Prostate gland (tissue), 2 donors: Measurements from ENCODE around the gene PANK1. TPM values are rescaled to one million over a fixed set of nuclear protein-coding genes. Genes with fewer than 3 reads are reported as not detected.

Source experiments
- DNase-seq: peaks from one replicate; pipeline ENCODE4 v3.0.0-alpha.2; 2019; ENCODE audit warnings: low spot score
- H3K27ac ChIP-seq, 2 donors: fragments of 200-600 bp; sonication (generic); 2 replicates each; pipeline ENCODE4 v1.5.1; 2017 to 2019
- H3K27me3 ChIP-seq: fragments of 200-600 bp; sonication (generic); replicated peaks from 2 replicates; pipeline ENCODE4 v1.5.1; 2019; ENCODE audit not compliant: insufficient read depth
- H3K36me3 ChIP-seq, 2 donors: fragments of 200-600 bp; sonication (generic); 1 replicate in 1 of 2; 2 replicates in 1 of 2; pipeline versions ENCODE4 v1.5.1 to v1.8.1; 2017 to 2019
- H3K4me1 ChIP-seq: fragments of 200-600 bp; sonication (generic); replicated peaks from 2 replicates; pipeline ENCODE4 v1.5.1; 2019
- H3K4me3 ChIP-seq, 2 donors: fragments of 200-600 bp; sonication (generic); 2 replicates each; pipeline ENCODE4 v1.5.1; 2017 to 2019
- H3K9me3 ChIP-seq: fragments of 200-600 bp; sonication (generic); 2 replicates; pipeline ENCODE4 v1.5.1; 2017
- POLR2A ChIP-seq: fragments of 450-650 bp; IDR thresholded peaks from one replicate; pipeline ENCODE4 v1.6.1; 2016; ENCODE audit warnings: antibody characterized with exemption, mild to moderate bottlenecking
- POLR2AphosphoS5 ChIP-seq: sonication (generic); formaldehyde crosslinking; IDR thresholded peaks from one replicate; pipeline ENCODE4 v1.6.1; 2017; ENCODE audit warnings: antibody characterized with exemption
- WGBS: methylation state at CpG from one replicate; pipeline ENCODE4 v1.1.5; 2018; 5-methylcytosine and 5-hydroxymethylcytosine counted together
- intact Hi-C: fragments of 100-400 bp; cut with DNase I; formaldehyde crosslinking; loops from one replicate; pipeline ENCODE4 v1.14.2; 2022
- total RNA-seq, 2 donors: library from RNA; depleted of rRNA; stranded (reverse); fragments of >200 nt; gene quantifications; one replicate each; pipeline ENCODE4 v1.1.0, GENCODE V29; 2016
- TF ChIP-seq, protein P1 (sequence below), 4 experiments: fragments of 200-600 bp in 2 of 4; fragments of 450-650 bp in 2 of 4; sonication (generic) in 2 of 4; IDR thresholded peaks; 1 replicate in 3 of 4; 2 replicates in 1 of 4; pipeline ENCODE4 v1.5.1; 2016 to 2019; ENCODE audit warnings: antibody characterized with exemption in 4 of 4, mild to moderate bottlenecking in 2 of 4, moderate library complexity in 2 of 4

The PANK1 gene
- total RNA-seq, 2 donors from 2014 or later: 3.1 to 16.0 TPM

DNA sequence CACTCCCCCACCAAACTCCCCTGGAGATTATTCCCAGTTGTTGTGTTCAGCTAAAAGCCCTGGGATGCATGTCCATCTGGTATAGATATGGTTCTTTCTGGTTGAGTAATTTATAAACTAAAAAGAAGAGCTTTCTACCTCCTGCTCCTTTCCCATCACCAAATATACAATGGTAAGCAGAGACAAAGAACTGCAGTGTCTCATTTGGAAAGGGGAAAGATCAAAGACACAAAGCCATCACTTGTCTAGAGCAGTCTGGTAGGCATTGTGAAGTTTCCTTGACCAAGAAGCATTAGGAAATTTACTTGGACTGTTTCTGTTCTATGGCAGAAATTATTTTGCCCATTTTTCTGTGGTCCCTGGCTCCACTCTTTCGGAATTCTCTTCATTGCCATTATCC, 24.9 kb upstream of the PANK1 start:
- Histone ChIP-seq H3K4me3 (no peak overlapping the region), H3K27me3 (no peaks in the 10 kb centered on the region), H3K27ac (no peak overlapping the region), H3K9me3 (no peaks in the 10 kb centered on the region), H3K4me1 (no peaks in the 10 kb centered on the region), H3K36me3 (no peaks in the 10 kb centered on the region)
- no peak for DNase-seq
- WGBS: 88% methylated on average over 1 of the region's 1 CpG
- intact Hi-C loops: no loop called here
- TF ChIP-seq POLR2A: no peak
- TF ChIP-seq, protein P1, sequence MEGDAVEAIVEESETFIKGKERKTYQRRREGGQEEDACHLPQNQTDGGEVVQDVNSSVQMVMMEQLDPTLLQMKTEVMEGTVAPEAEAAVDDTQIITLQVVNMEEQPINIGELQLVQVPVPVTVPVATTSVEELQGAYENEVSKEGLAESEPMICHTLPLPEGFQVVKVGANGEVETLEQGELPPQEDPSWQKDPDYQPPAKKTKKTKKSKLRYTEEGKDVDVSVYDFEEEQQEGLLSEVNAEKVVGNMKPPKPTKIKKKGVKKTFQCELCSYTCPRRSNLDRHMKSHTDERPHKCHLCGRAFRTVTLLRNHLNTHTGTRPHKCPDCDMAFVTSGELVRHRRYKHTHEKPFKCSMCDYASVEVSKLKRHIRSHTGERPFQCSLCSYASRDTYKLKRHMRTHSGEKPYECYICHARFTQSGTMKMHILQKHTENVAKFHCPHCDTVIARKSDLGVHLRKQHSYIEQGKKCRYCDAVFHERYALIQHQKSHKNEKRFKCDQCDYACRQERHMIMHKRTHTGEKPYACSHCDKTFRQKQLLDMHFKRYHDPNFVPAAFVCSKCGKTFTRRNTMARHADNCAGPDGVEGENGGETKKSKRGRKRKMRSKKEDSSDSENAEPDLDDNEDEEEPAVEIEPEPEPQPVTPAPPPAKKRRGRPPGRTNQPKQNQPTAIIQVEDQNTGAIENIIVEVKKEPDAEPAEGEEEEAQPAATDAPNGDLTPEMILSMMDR (IDR thresholded peaks at IDR 0.05): no peak
- TF ChIP-seq POLR2AphosphoS5: no peak

GRCh38 chr10:89668386-89669071, 23.5 kb upstream of the PANK1 start:
- no peaks in the 10 kb centered on the region for H3K4me1 ChIP-seq
- intact Hi-C loops: no loop called here
- no peaks in the 10 kb centered on the region for H3K9me3 ChIP-seq
- H3K27me3 ChIP-seq: no peaks in the 10 kb centered on the region
- H3K27ac ChIP-seq: no peak overlapping the region
- WGBS: 56% methylated on average over 3 of the region's 3 CpGs
- no peak overlapping the region for H3K4me3 ChIP-seq
- TF ChIP-seq POLR2A: no peak
- no peak for TF ChIP-seq POLR2AphosphoS5
- TF ChIP-seq, protein P1 (IDR thresholded peaks at IDR 0.05): no peak
- no peak for DNase-seq
- no peaks in the 10 kb centered on the region for H3K36me3 ChIP-seq

DNA sequence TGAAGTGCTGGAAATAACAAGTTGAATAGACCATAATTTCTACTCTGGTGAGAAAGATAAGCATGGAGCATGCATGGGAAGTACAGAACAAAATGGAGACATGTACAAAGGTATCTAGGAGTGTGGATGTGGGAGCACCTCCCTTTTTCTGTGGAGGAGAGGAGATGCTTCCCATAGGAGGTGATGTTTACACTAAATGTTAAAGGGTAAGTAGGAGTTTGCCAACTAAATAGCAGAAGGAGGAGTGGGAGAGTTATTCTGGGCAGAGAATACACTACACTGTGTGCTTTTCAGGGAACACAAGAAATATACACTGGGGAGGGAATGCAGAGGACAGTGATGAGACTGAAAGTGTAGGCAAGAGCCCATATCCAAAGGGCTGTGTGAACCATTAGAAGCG, 21.1 kb upstream of the PANK1 start:
- WGBS: 92% methylated on average over 1 of the region's 1 CpG
- H3K27ac ChIP-seq: no peak overlapping the region
- H3K4me1 ChIP-seq: no peaks in the 10 kb centered on the region
- H3K27me3 ChIP-seq: no peaks in the 10 kb centered on the region
- no peaks in the 10 kb centered on the region for H3K9me3 ChIP-seq
- TF ChIP-seq POLR2AphosphoS5 (no peak), POLR2A (no peak)
- TF ChIP-seq, protein P1 (IDR thresholded peaks at IDR 0.05): no peak
- no peak overlapping the region for H3K4me3 ChIP-seq
- intact Hi-C loops: no loop called here
- DNase-seq: no peak
- H3K36me3 ChIP-seq: no peaks in the 10 kb centered on the region

- no peak overlapping the region for H3K27ac ChIP-seq
- H3K4me3 ChIP-seq: no peak overlapping the region
- H3K36me3 ChIP-seq: no peaks in the 10 kb centered on the region
- H3K27me3 ChIP-seq: no peaks in the 10 kb centered on the region
- WGBS: 72% methylated on average over 2 of the region's 2 CpGs
- intact Hi-C loops: no loop called here
- TF ChIP-seq POLR2AphosphoS5 (no peak), POLR2A (no peak)
- TF ChIP-seq, protein P1 (IDR thresholded peaks at IDR 0.05): no peak
- H3K4me1 ChIP-seq: no peaks in the 10 kb centered on the region
- no peaks in the 10 kb centered on the region for H3K9me3 ChIP-seq
- DNase-seq: no peak
Observed at GRCh38 chr10:89665302-89665701, 20.3 kb upstream of the PANK1 start.

DNA sequence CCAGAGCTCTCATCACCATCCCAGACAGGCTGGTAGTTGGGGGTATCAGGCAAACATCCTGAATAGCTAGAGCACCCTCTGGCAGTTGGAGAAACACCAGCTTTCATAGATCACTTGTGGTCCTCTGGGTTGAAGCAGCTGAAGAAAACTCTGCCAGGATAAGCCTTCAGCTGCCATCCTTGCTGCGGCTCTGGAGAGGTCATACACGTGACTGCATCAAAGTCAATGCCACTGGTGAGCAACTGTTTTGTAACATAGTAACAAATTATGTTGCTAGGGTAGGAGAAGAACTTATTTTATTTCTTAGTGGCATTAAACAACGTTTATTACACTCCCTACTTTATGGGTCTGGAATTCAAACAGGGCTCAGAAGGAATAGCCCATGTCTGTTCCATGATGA, 19.2 kb upstream of the PANK1 start:
- no peaks in the 10 kb centered on the region for H3K36me3 ChIP-seq
- no peaks in the 10 kb centered on the region for H3K27me3 ChIP-seq
- no peak for TF ChIP-seq POLR2AphosphoS5
- TF ChIP-seq, protein P1 (IDR thresholded peaks at IDR 0.05): no peak
- H3K9me3 ChIP-seq: no peaks in the 10 kb centered on the region
- no peaks in the 10 kb centered on the region for H3K4me1 ChIP-seq
- no peak overlapping the region for H3K27ac ChIP-seq
- DNase-seq: no peak
- intact Hi-C loops: no loop called here
- H3K4me3 ChIP-seq: no peak overlapping the region
- WGBS: 60% methylated on average over 3 of the region's 3 CpGs
